ENCODE results near the gene ARHGDIG. TPM values are rescaled to one million over a fixed set of nuclear protein-coding genes. Genes with fewer than 3 reads are reported as not detected.
A peak's percentile ranks its signal among the peaks of the same experiment; 100 is the strongest.

Gene ARHGDIG
- total and polyA plus RNA-seq, 2 donors, result 0.95 to 2.3 TPM

- Histone ChIP-seq H3K27ac (ENCODE audit: low read depth) (no peak overlapping the region), H3K36me3 (ENCODE audit: insufficient read depth) (no peaks in the 10 kb centered on the region), H3K4me1 (ENCODE audit: insufficient read depth) (no peaks in the 10 kb centered on the region), H3K4me3 (ENCODE audit: low read depth, low read length) (peak overlapping the region; percentile 35)
- 6% methylated on average over 47 of the region's 47 CpGs for WGBS
- DNase-seq (ENCODE audit: extremely low spot score), result no peak
Measured at GRCh38 chr16:280005-280460, 358 bp upstream of the ARHGDIG start.

GRCh38 chr16:280991-281659 is 734 bp downstream of the ARHGDIG start:
- Histone ChIP-seq H3K4me1 (ENCODE audit: insufficient read depth) (no peaks in the 10 kb centered on the region), H3K4me3 (ENCODE audit: low read depth, low read length) (no peak overlapping the region), H3K36me3 (ENCODE audit: insufficient read depth) (no peaks in the 10 kb centered on the region), H3K27ac (ENCODE audit: low read depth) (no peak overlapping the region)
- no peak for DNase-seq (ENCODE audit: extremely low spot score)
- WGBS, result 37% methylated on average over 27 of the region's 27 CpGs

GRCh38 chr16:281660-282255 is 1.4 kb downstream of the ARHGDIG start:
- DNase-seq (ENCODE audit: extremely low spot score), result no peak
- 47% methylated on average over 25 of the region's 25 CpGs for WGBS

GRCh38 chr16:282491-282890 is 2.1 kb downstream of the ARHGDIG start:
- Histone ChIP-seq H3K36me3 (ENCODE audit: insufficient read depth) (no peaks in the 10 kb centered on the region), H3K27ac (ENCODE audit: low read depth) (no peak overlapping the region), H3K4me1 (ENCODE audit: insufficient read depth) (no peaks in the 10 kb centered on the region), H3K4me3 (ENCODE audit: low read depth, low read length) (no peak overlapping the region)
- DNase-seq (ENCODE audit: extremely low spot score), result no peak
- 80% methylated on average over 22 of the region's 22 CpGs for WGBS

More at GRCh38 chr16:281660-282255, 1.4 kb downstream of the ARHGDIG start:
- Histone ChIP-seq H3K36me3 (ENCODE audit: insufficient read depth) (no peaks in the 10 kb centered on the region), H3K27ac (ENCODE audit: low read depth) (no peak overlapping the region), H3K4me1 (ENCODE audit: insufficient read depth) (no peaks in the 10 kb centered on the region), H3K4me3 (ENCODE audit: low read depth, low read length) (no peak overlapping the region)

- 72% methylated on average over 25 of the region's 25 CpGs for WGBS
Measured at GRCh38 chr16:283033-283805, 2.8 kb downstream of the ARHGDIG start, which contains the start of gene PDIA2. PDIA2 (plus strand) TSS chr16:283164; CDS start chr16:283170, 6 bp downstream.

GRCh38 chr16:284204-285120 is 4.1 kb downstream of the ARHGDIG start:
- Histone ChIP-seq H3K4me3 (ENCODE audit: low read depth, low read length) (no peak overlapping the region), H3K36me3 (ENCODE audit: insufficient read depth) (peaks cover 7% of the 10 kb centered on the region), H3K4me1 (ENCODE audit: insufficient read depth) (no peaks in the 10 kb centered on the region), H3K27ac (ENCODE audit: low read depth) (no peak overlapping the region)
- DNase-seq (ENCODE audit: extremely low spot score), result no peak
- 90% methylated on average over 52 of the region's 52 CpGs for WGBS

More at GRCh38 chr16:283033-283805, 2.8 kb downstream of the ARHGDIG start, which contains the start of gene PDIA2:
- Histone ChIP-seq H3K36me3 (ENCODE audit: insufficient read depth) (peaks cover 4% of the 10 kb centered on the region), H3K4me1 (ENCODE audit: insufficient read depth) (no peaks in the 10 kb centered on the region), H3K4me3 (ENCODE audit: low read depth, low read length) (no peak within 1 kb of the TSS), H3K27ac (ENCODE audit: low read depth) (no peak within 1 kb of the TSS)
- DNase-seq (ENCODE audit: extremely low spot score), result no peak

GRCh38 chr16:285146-286055 is 5.0 kb downstream of the ARHGDIG start:
- H3K36me3 ChIP-seq (ENCODE audit: insufficient read depth), result peaks cover 7% of the 10 kb centered on the region
- 93% methylated on average over 48 of the region's 48 CpGs for WGBS
- DNase-seq (ENCODE audit: extremely low spot score), result no peak

GRCh38 chr16:286491-287297 is 6.3 kb downstream of the ARHGDIG start:
- Histone ChIP-seq H3K27ac (ENCODE audit: low read depth) (no peak overlapping the region), H3K4me3 (ENCODE audit: low read depth, low read length) (no peak overlapping the region), H3K36me3 (ENCODE audit: insufficient read depth) (peaks cover 7% of the 10 kb centered on the region), H3K4me1 (ENCODE audit: insufficient read depth) (no peaks in the 10 kb centered on the region)
- WGBS, result 94% methylated on average over 22 of the region's 22 CpGs
- no peak for DNase-seq (ENCODE audit: extremely low spot score)

More at GRCh38 chr16:285146-286055, 5.0 kb downstream of the ARHGDIG start:
- Histone ChIP-seq H3K27ac (ENCODE audit: low read depth) (no peak overlapping the region), H3K4me1 (ENCODE audit: insufficient read depth) (no peaks in the 10 kb centered on the region), H3K4me3 (ENCODE audit: low read depth, low read length) (no peak overlapping the region)

- Histone ChIP-seq H3K4me1 (ENCODE audit: insufficient read depth) (no peaks in the 10 kb centered on the region), H3K36me3 (ENCODE audit: insufficient read depth) (peaks cover 7% of the 10 kb centered on the region), H3K4me3 (ENCODE audit: low read depth, low read length) (no peak overlapping the region), H3K27ac (ENCODE audit: low read depth) (no peak overlapping the region)
- 83% methylated on average over 16 of the region's 16 CpGs for WGBS
- no peak for DNase-seq (ENCODE audit: extremely low spot score)
Measured at GRCh38 chr16:287298-287811, 7.0 kb downstream of the ARHGDIG start.

- Histone ChIP-seq H3K27ac (ENCODE audit: low read depth) (no peak overlapping the region), H3K36me3 (ENCODE audit: insufficient read depth) (peaks cover 7% of the 10 kb centered on the region), H3K4me3 (ENCODE audit: low read depth, low read length) (no peak overlapping the region), H3K4me1 (ENCODE audit: insufficient read depth) (no peaks in the 10 kb centered on the region)
- WGBS, result 94% methylated on average over 33 of the region's 33 CpGs
- DNase-seq (ENCODE audit: extremely low spot score), result no peak
Measured at GRCh38 chr16:287981-288920, 7.9 kb downstream of the ARHGDIG start.

All from urinary bladder (tissue), 4 donors.